ENCODE data around the gene ARSK. TPM values are rescaled to one million over a fixed set of nuclear protein-coding genes. Genes with fewer than 3 reads are reported as not detected.
"Not testable (repeated sequence)": the region's sequence is repeated elsewhere in the genome, so short reads cannot be mapped to it uniquely, and the experiment has no call there.

Gene ARSK
- total and polyA plus RNA-seq, 2 of the 13 experiments (the other 11 are each of a cell fraction or from before 2014, with no cell fraction given) = 7.9 TPM

DNA sequence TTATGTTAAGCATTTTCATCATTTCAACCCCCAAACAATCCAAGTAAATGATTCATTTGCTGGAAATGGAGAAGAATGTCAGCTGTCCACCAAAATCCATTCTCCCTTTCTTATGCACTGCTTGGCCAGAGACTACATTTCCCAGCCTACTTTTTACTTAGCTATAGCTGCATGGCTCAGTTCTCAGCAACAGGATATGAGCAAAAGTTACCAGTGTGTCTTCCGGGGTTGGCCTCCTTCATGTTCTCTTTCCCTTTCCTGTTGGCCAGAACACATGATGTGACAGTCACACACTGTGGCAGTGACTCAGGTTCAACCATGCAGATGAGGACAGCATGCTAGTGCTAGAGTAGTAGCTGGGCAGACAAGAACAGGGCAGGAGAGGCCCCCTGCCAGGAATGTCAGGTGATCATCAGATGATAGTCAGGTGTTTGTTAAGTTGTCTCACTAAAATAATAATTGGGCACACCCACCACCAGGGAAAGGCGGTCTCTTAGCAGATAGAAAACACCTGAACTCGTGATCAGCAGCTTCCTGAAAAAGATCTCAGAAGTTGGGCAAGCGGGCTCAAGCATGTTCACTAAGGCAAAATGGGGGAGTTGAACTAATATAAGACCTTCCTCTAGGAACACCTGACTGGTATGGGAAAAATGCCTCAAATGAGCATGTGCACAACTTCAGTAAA, 77.2 kb downstream of the ARSK start:
- in situ Hi-C loops (cut with HindIII; ENCODE audit: extremely low pct_ligation_motif_present, low pct_unique_long_range_greater_than_20kb) (loop anchor here (25.0 kb wide), 1 partner anchor 705 kb away; no protein-coding TSS in a partner anchor), intact Hi-C loops (cut with micrococcal nuclease; ENCODE audit: unreplicated experiment) (no loop called here)
- 54% methylated on average over 4 of the region's 4 CpGs for WGBS (ENCODE audit: low lambda C conversion rate)
- FAIRE-seq (no peak), ATAC-seq (peak; percentile 65; the same call in 2 of the 3 replicates), DNase-seq (ENCODE audit: low spot score) (peak; percentile 24)
- BruUV-seq (replicated peaks) = no TSS peak
- CTCF ChIA-PET (ENCODE audit: low intra/inter-chr PET ratio, low total read pairs) = no interaction called here
- POLR2A ChIA-PET = interaction anchor here (1.4 kb wide), 1 partner anchor 15 kb away, joined by 3 read pairs; the partner anchor contains the start of gene RFESD
- peaks cover 0 to 14% of the 10 kb centered on the region in 2 experiments; a peak in 1 of 5 replicates for H3K27me3 ChIP-seq (ENCODE audit: control insufficient read depth in 1 of 2, insufficient read depth in 2 of 2, low read length in 2 of 2)
- no peaks in the 10 kb centered on the region for H4K20me1 ChIP-seq (ENCODE audit: insufficient read depth, low read length)
- H2AFZ ChIP-seq (ENCODE audit: low read length) = no peak overlapping the region
- no peak overlapping the region for H3K9ac ChIP-seq (ENCODE audit: insufficient read depth, low read depth, low read length)
- TF ChIP-seq ZNF143 (CRISPR knock-in tag; IDR thresholded peaks at IDR 0.05) = peak; percentile 36; the same call in 1 of the 2 replicates
- peak; percentile 26; the same call in 1 of the 2 replicates for TF ChIP-seq GABPA (IDR thresholded peaks at IDR 0.05; ENCODE audit: low read depth, low read length)
- peak; percentile 85 for TF ChIP-seq GABPA (CRISPR knock-in tag; IDR thresholded peaks at IDR 0.05; ENCODE audit: low read depth)
- TF ChIP-seq, protein P1, sequence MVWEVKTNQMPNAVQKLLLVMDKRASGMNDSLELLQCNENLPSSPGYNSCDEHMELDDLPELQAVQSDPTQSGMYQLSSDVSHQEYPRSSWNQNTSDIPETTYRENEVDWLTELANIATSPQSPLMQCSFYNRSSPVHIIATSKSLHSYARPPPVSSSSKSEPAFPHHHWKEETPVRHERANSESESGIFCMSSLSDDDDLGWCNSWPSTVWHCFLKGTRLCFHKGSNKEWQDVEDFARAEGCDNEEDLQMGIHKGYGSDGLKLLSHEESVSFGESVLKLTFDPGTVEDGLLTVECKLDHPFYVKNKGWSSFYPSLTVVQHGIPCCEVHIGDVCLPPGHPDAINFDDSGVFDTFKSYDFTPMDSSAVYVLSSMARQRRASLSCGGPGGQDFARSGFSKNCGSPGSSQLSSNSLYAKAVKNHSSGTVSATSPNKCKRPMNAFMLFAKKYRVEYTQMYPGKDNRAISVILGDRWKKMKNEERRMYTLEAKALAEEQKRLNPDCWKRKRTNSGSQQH (CRISPR knock-in tag; IDR thresholded peaks at IDR 0.05; ENCODE audit: low read depth) = no peak
- TF ChIP-seq ZNF430 (CRISPR knock-in tag; IDR thresholded peaks at IDR 0.05) = no peak
- TF ChIP-seq GTF3A (CRISPR knock-in tag; conservative IDR thresholded peaks at IDR 0.05) = no peak
- peak; percentile 72 for TF ChIP-seq THAP11 (CRISPR knock-in tag; IDR thresholded peaks at IDR 0.05)
- no peak for TF ChIP-seq ATRX (CRISPR knock-in tag; IDR thresholded peaks at IDR 0.05; ENCODE audit: borderline replicate concordance)
- H3K9me3 ChIP-seq (ENCODE audit: low read length) = no peaks in the 10 kb centered on the region
- no peak overlapping the region for H3K4me2 ChIP-seq (ENCODE audit: low read depth, low read length)
- no peaks in the 10 kb centered on the region for H3K36me3 ChIP-seq (replicated peaks in 1 of 2; ENCODE audit: control insufficient read depth in 1 of 2, insufficient read depth in 2 of 2, low read length in 2 of 2)
- no peak overlapping the region for H3K27ac ChIP-seq (ENCODE audit: extremely low read length, insufficient read depth, low read length)
- no peaks in the 10 kb centered on the region for H3K4me1 ChIP-seq (ENCODE audit: insufficient read depth, low read length)
- H3K79me2 ChIP-seq (ENCODE audit: insufficient read depth, low read length) = no peaks in the 10 kb centered on the region
- H3K4me3 ChIP-seq (replicated peaks in 1 of 3; ENCODE audit: insufficient read depth in 1 of 3, low read depth in 2 of 3, low read length in 3 of 3) = no peak overlapping the region

DNA sequence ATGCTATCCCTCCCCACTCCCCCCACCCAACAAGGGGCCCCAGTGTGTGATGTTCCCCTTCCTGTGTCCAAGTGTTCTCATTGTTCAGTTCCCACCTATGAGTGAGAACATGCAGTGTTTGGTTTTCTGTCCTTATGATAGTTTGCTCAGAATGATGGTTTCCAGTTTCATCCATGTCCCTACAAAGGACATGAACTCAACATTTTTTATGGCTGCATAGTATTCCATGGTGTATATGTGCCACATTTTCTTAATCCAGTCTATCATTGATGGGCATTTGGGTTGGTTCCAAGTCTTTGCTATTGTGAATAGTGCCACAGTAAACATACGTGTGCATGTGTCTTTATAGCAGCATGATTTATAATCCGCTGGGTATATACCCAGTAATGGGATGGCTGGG, 78.0 kb downstream of the ARSK start:
- POLR2A ChIA-PET = interaction anchor here (1.4 kb wide), 1 partner anchor 14 kb away, joined by 3 read pairs; the partner anchor contains the start of gene RFESD
- H3K27ac ChIP-seq (ENCODE audit: extremely low read length, insufficient read depth, low read length); H4K20me1 ChIP-seq (ENCODE audit: insufficient read depth, low read length); H3K9me3 ChIP-seq (ENCODE audit: low read length); CTCF ChIA-PET (ENCODE audit: low intra/inter-chr PET ratio, low total read pairs); BruUV-seq (replicated peaks); H3K4me2 ChIP-seq (ENCODE audit: low read depth, low read length); intact Hi-C loops (cut with micrococcal nuclease; ENCODE audit: unreplicated experiment); H3K36me3 ChIP-seq (replicated peaks in 1 of 2; ENCODE audit: control insufficient read depth in 1 of 2, insufficient read depth in 2 of 2, low read length in 2 of 2); H3K4me3 ChIP-seq (replicated peaks in 1 of 3; ENCODE audit: insufficient read depth in 1 of 3, low read depth in 2 of 3, low read length in 3 of 3); H3K9ac ChIP-seq (ENCODE audit: insufficient read depth, low read depth, low read length); H3K79me2 ChIP-seq (ENCODE audit: insufficient read depth, low read length); H2AFZ ChIP-seq (ENCODE audit: low read length); ATAC-seq; FAIRE-seq; H3K4me1 ChIP-seq (ENCODE audit: insufficient read depth, low read length); DNase-seq (ENCODE audit: low spot score): not testable (repeated sequence)
- in situ Hi-C loops (cut with HindIII; ENCODE audit: extremely low pct_ligation_motif_present, low pct_unique_long_range_greater_than_20kb) = loop anchor here (25.0 kb wide), 1 partner anchor 704 kb away; no protein-coding TSS in a partner anchor
- peaks cover 0 to 14% of the 10 kb centered on the region in 2 experiments; a peak in 1 of 5 replicates for H3K27me3 ChIP-seq (ENCODE audit: control insufficient read depth in 1 of 2, insufficient read depth in 2 of 2, low read length in 2 of 2)
- WGBS (ENCODE audit: low lambda C conversion rate) = 100% methylated on average over 2 of the region's 2 CpGs

Measured in HepG2 (cell line).